ENCODE measurements around the gene QRFP.

The QRFP gene

DNA sequence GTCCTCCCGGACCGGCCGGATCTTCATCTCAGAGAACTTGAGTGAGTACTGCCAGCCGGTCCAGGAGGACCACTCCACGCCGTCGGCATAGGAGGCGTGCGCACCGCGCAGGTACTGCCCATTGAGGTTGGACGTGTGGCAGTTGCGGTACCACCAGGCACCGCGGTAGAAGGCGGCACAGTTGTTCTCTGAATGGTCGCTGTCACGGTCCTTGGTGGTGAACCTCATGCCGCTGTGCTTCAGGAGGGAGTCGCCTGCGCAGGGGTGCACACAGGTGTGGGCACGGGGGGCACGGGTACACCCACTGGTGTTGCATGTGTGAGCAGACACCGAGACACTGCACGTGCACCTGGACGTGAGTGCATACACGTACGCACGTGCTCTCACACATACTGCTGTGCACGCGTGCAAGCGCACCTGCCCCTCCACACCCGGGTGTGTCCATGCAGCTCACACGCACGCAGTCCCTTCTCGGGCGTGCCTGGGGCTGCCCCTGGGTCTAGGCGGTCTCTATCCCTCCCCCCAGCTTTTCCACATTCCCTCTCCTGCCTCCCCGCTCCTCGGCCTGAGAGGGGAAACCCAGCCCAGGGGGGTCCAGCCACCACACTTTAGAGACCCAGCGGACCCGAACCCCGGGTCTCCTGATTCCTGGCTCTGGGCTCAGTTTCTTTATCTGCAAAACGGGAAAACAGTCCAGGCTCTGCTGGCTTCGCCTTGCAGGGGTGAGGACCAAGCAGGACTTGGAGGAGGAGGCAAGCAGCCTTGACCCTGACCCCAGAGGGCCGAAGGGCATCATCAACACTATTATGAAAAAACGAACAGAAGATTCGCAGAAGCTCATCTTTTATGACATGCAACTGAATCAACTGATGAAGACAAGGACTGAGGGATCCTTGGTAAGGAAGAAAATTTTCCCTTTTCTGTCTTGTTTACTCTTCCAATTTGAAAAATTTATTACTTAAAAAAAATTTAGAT, 7.7 kb upstream of the QRFP start:
- no peak for DNase-seq (ENCODE audit: low read depth)

DNA sequence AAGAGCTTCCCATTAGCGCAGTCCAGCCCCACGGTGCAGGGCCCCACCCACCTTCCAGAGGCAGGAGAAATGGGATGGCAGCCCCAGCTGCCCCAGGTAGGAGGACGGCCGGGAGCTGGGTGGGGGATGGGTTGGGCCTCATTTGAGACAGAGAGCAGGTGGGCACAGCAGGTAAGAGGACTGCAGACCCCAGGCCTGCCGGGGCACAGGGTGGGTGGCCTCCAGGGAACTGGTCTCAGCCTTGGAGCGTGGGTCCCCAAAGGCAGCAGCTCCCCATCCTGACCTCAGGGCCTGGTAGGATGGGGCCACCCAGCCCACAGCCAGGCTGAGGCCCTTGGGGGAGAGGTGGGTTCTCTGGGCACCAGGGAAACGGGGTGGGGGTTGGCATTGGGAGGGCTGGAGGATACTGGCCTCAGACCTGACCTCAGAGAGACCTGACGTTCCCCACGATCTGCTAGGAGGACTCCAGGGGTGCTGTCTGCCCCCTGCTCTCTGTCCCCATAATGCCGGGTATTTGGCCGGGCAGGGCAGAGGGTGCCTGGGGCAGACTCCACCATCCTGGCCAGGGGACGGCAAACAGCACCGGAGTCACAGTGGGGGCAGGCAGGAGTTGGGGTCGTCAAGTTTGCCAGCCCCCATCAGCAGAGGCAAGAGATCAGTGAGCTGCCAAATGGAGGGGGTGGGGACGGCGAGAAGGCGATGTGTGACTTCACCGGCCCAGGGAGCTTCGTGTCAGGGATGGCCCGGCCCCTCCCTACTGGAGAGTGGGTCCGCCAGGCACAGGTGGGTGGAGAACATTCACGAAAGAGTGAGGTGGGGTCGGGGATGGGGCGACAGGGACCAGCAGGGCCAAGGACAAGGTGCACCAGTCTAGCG, 6.8 kb upstream of the QRFP start:
- DNase-seq (ENCODE audit: low read depth): no peak

DNA sequence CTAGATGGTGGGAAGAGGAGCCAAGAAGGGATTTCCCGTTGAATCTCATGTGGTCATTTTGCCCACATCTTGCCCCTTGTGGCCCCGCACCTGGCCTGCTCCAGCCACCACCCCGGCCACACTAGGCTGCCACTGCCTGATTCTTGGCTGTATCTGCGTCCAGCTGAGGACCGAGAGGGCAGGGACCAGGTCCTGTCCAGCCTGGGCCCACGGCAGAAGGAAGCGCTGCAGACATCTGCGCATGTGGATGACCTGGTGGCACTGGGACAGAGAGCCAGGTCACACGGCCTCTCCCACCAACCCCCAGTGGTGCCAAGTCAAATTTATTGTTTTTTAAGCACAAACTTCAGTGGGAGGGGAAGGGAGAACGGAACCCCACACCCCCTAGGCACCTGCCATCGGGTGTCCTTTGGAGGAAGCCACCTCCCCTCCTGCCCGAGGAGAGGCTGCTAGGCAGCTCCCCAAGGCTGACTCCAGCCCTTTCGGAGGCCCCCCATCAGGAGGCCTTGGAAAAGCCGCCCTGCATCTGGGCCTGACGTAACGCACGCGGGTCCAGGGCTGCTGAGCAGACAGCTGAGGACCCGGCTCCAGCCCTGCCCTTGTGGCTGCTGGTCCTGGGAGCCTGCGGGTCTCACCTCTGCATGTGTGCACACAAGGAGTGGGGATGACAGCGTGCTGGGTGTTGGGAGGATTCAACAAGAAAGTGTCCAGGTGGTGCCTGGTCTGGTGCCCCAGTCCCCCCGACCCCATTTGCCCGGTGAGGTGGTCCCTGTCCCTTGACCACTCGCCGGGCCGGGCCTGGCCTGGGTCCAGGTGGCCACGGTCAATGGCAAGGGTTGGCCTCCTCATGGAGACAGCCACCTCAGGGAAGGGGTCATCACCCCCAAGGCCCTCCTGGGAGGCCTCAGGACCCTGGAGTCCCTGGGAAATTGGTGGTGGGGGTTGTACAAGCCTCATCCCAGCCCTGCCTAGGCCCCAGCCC, 5.9 kb upstream of the QRFP start:
- DNase-seq (ENCODE audit: low read depth): no peak

DNA sequence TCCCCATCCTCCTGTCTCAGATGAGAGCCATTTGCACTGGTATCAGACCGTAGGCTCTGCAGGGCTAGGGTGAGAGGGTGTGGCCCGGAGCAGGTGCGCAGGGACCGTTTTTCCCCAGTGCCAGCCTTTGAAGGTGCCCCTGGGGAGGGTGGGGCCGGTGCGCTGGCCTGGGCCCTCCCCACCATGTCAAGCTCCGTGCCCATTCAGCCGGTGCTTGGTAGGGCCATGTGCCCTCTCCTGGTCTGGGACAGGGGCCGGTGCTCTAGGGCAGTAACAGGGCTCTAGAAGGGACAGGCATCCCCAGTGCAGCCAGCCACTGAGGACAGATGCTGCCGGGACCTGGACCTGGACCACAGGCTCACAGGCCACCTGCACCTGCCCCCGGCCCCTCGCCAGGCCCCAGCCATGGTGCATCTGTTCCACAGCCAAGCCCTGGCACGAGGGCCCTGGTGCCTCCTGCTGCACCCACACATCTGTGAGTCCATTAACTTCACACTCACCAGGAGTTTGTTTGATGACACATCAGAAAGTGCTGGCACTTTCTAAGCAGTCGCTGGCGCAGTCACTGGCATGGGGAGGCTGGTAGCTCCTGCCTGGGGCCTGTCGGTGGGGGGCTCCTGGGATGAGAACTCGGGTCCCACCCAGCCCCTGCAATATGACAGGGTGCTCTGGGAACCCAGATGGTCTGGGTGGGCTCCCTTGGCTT, 5.0 kb upstream of the QRFP start:
- DNase-seq (ENCODE audit: low read depth): no peak

DNA sequence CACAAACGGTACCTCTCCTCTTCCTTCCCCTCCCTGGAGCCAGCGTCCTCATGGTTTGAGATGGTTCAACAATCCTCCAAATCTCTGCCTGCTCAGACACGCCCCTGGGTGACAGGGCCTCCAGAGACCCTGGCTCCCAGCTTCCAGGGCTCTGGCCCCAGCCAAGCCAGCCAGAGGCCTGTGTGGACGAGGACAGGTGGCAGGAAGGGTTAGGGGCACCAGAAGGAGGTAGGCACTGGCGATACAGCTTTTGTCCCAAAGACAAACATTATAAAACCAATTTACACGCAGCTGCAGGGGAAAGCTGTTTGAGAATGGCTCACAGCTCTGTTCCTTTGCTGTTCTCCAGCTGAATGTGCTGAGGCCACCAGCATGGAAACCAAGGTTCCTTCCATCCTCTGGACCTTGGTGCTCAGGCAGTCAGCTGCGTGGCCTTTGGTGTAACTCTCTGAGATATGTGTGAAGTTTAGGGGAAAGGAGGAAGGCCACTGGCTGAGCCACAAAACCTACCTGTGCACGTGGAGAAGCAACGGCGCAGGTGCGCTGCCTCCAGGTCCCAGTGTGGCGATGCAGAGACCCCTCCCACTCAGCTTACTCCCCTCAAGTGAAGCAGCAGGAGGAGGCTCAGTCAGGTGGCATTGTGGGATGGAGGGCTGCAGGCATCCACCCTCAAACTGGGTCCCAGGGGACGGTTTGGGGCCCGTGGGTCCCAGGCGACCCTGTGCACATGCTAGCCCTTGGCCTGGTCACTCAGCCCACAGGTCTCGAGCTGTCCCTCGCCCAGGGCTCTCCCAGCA, 4.3 kb upstream of the QRFP start:
- DNase-seq (ENCODE audit: low read depth): no peak

DNA sequence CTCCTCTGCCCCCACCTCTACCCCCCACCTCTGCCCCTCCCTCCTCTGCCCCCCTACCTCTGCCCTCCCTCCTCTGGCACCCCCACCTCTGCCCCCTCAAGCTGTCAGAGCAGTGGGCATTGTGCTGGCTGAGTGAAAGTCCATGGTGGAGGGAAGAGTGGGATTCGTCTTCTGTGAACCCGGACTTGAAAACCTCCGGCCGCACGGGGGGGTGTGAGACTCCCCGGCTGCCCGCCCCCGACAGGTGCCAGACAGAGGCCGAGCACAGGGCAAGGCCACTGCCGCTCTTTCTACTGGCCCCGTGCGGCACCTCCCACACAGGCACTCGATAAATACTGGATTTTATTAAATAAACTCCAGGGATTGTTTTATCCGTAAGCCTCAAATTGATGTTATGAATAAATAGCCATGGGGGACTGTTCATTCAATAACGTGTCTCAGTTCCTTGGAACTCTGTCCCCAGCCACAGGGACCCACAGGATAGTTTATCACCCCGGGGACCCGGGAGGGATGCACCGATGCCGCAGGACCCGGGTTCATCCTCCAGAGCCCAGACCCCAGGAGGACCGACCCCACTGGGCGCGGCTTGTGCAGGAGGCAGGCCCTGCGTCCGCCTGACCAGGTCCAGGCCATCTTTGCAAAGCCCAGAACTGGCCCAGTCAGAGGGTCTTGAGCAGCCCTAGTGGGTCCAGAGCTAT, 2.6 kb upstream of the QRFP start:
- DNase-seq (ENCODE audit: low read depth): no peak

DNA sequence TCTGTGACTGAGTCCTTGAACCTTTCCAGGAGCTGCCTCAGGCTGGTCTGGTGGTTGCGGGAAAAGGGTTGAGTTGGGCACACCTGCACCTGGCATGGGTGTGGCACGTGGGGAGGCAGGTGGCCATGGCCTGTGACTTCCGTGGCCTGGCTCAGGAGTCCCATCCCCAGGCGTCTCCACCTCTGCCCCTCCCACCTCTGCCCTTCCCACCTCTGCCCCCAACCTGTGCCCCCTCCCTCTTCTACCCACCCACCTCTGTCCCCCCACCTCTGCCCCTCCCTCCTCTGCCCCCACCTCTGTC, 1.9 kb upstream of the QRFP start:
- DNase-seq (ENCODE audit: low read depth): no peak

DNA sequence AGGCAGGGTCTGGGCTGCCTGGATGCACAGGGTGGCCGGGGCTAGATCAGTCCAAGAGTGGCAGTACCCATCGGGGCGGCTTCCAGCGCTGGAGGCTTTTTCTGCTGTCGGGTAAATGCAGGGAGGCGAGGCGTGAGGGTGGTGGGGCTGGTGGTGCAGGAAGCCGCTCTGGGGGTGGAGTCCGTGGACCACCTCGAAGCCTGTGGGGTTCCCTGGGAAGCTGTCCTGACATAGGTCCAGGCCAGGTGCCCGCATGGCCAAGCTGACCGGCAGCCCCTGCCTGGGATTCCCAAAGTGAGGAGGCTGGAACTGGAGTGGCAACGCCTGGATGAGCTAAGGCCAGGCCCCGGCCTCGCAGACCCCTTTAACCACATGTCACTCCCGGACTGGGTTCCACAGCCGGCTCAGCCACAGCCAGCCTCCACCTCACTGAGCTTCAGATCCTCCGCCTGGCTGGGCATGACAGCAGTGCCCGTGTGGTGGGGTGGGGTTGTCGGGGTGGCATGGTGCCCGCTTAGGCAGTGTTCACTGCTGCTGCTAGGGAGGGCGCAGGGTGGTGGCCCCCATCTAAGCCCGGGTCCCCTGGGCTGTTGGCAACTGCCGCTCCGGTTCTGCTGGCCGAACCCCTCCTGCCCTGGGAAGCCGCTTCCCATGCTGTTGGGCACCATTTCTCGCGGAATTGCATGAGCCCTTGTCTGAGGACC, 1.4 kb upstream of the QRFP start:
- DNase-seq (ENCODE audit: low read depth): no peak

DNA sequence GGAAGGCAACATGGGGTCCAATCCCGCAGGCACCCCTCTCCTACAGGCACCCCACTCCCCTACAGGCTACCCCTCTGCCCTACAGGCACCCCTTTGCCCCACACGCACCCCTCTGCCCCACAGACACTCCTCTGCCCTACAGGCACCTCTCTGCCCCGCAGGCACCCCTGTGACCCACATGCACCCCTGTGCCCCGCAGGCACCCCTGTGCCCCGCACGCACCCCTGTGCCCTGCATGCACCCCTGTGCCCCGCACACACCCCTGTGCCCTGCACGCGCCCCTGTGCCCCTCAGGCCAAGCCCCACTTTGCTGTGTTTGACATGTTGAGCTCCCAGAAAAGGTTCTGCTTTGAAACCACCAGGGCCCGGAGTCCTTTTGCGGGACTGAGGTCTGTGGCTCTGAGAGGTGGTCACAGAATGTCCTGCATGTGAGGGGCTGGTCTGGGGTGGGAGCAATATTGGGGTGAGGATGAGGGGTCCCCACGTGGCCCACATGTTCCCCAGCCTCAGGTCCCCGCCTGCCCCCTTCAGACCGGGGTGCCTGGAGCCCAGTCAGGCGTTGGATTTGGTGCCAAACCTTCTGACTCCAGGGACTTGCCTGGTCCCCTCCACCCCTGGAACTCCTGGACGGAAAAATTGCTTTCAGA, 616 bp upstream of the QRFP start:
- DNase-seq (ENCODE audit: low read depth): no peak

DNA sequence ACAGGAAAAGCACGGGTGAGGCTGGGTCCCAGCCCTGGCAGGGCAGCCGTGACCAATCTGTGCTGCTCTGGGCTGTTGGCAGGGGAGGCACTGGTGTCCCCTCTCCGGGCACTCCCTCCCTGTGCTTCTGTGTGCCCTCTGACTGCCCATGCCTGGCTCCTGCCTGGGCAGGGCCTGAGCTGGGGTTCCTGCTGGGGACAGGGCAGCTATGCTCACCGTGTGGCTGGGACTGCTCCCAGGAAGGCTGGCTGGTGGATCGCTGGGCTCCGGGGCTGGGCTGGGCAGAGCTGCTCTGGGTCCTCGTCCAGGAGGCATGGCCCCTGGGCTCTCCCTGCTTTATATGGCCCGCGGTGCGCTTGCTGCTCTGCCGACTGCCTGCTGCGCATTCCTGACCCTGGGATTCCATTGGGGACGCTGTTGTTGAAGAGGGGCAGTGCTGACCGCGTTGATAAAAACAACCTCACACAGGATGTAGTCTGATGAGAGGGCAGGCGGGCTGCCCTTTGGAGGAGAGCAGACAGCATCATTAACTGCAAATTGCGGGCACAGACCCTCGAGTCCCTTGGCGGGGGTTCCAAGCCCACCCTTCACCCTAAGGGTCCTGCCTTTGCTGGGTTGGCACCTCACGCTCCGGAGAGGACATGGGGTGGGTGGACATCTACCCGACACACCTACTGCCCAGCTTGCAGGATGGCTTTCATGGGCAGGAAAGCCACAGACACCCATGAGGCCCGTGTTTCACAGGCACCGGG, 955 bp downstream of the QRFP start:
- DNase-seq (ENCODE audit: low read depth): no peak

DNA sequence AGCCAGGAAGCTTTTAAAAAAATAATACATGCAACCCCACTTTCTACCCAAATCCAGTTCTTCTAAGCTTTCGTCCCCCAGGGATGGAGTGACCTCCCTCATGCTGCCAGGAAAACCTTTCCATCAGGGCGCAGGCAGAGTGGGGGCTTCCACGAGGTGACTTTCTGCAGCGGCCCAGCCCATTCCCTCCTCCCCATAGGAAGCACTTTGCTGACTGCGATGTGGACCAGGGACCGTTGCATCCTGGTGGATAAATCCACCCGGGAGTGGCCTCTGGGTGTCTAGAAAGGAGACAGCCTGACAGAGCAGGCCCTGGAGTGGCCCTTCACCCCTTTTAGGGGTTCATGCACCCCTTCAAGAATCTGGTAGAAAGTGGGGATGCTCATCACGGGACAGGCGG, 1.6 kb downstream of the QRFP start:
- no peak for DNase-seq (ENCODE audit: low read depth)

DNA sequence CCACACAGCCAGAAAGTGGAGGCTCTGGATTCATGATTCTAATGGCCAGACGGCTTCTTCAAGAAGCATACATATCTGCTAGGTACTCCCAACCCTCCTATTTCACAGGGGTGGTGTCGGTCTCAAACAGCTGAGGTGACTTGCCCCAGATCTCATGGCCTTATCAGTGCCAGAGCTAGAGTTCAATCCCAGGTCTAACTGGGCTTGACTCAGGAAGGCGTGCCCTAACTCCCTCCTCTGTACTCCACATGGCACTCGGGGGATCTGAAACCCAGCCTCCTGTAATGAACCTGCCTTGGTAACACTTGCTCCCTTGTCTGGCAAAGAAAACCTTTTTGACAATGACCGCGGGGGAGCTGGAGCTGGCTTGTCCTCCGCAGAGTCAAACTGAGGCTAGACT, 2.1 kb downstream of the QRFP start:
- no peak for DNase-seq (ENCODE audit: low read depth)

DNA sequence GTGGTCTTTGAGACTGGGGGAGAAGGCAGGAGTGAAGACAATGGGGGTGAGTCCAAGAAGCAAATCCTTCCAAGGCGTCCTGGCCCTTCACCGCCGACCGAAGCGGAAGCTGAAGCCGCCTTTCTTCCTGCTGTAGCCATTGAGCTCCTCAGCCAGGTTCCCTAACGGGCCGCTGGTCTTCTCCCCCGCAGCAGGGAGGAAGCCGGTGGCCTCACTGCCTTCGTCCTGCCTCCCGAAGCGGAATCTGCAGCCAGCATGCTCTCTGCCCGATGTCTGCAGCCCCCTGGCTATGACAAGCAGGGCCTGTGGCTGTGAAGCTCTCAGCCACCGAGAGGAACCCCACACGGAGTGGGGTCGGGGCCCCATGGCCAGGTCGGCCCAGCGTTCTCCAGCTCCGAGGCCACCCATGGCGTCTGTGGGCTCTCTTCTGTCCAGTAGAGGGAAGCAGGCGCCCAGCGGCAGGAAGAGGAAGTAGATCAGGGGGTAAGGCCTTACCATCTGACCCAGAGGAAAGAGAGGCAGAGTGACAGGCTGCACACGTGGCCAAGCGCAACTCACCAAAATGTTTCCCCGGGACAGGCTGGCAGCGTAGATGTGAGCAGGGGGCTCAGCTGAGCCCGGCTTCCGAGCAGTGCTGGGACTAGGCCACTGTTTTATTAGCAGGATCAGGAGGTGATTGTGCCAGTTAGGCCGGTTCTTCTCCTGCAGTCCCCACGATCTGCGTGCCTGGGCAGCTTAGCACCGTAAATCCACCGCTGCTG, 3.1 kb downstream of the QRFP start:
- no peak for DNase-seq (ENCODE audit: low read depth)

DNA sequence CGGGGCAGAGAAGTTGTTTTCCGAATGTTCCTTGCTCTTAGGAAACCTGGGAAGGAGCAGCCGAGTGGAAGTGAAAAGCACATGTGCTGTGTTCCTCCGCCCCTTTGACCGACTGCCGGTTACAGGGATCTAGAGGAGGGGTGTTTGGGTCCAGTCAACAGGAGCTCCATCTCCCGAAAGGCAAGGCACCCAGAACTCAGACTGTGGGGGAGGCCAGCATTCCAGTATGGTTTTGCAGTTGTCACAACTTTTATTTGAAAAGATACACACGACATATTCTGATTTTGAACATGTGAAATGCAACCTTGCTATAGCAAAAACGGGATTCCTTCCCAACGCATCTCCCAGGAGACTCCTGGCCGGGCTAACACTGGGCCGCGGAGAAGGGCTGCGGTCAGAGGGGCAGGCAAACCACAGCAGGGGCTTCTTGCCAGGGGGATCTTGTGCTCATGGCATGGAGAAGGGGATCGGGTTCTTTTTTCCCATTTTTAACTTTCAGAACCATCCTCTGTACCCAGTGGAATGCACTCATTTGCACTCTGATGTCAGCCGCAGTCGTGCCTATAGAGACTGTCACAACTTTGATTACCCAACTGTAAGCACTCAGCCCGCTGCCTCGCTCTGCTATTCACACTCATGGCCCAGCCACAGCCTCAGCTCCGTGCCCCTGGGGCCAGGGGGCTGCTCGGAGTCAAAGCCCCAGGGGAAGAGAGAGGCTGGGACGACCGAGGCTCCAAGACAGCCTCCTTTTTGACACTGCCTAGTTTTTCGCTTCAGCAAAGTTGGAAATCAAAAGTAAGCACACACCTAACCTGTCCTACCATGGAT, 3.9 kb downstream of the QRFP start:
- no peak for DNase-seq (ENCODE audit: low read depth)

DNA sequence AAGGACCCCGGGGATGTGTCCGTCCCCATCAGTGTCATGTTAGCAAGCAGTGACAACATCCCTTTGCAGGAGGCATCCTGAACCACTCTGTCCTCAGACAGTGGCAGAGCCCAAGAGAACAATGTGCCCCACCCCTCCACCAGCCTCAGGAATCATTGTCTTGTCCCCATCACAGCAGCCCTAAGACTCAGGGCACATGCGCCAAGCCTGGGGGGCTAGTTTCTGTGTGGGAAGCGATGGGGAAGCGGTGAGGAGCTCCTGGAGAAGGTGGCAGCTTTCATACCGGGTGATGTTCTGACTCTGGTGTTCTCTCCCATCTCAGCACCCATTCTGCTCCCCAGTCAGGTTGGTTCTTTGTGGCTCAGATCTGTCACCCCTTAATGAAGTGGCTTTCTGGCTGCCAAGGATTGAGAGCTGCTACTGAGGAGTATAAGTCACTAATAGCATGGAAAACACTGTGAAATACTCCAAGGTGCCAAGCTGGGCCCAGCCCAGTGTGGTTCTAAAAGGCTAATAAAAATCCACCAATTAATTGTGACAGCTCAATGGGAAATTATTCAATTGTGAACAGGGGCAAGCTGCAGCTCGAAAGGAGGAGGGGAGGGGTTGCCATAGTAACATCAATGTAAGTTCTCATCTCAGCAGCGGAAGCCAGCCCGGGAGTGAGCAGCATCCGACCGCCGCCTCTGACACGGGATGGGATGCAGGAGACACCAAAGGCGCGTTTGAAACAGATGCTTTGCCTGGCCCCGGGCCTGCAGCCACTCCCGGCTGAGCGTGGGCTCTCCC, 4.7 kb downstream of the QRFP start:
- DNase-seq (ENCODE audit: low read depth): no peak
